CD14-positive monocyte (primary cell): ENCODE data around the gene C4orf51. TPM values are rescaled to one million over a fixed set of nuclear protein-coding genes. Genes with fewer than 3 reads are reported as not detected.
A peak's percentile ranks its signal among the peaks of the same experiment; 100 is the strongest.

Source experiments
- DNase-seq, 3 donors: peaks; one replicate each; pipeline ENCODE4 v3.0.0-alpha.2; 2011 to 2022
- H2AFZ ChIP-seq: 2 replicates; pipeline ENCODE4 v1.6.0; 2012; ENCODE audit warnings: mild to moderate bottlenecking, low read depth, low read length, inconsistent platforms; ENCODE audit not compliant: insufficient read depth, poor library complexity, severe bottlenecking
- H3K27ac ChIP-seq, 2 donors: 1 replicate in 1 of 2; 2 replicates in 1 of 2; pipeline ENCODE4 v1.5.1; 2012 to 2013; ENCODE audit warnings: low read length in 2 of 2, control low read depth in 1 of 2, inconsistent platforms in 1 of 2, low read depth in 1 of 2, mild to moderate bottlenecking in 1 of 2
- H3K27me3 ChIP-seq, 2 donors: one replicate each; pipeline versions ENCODE4 v1.6.0 to v1.6.1; 2011 to 2013; ENCODE audit warnings: low read length in 2 of 2; ENCODE audit not compliant: control insufficient read depth in 2 of 2, insufficient read depth in 2 of 2
- H3K36me3 ChIP-seq, 2 donors: replicated peaks in 1 of 2; 1 replicate in 1 of 2; 2 replicates in 1 of 2; pipeline versions ENCODE4 v1.5.1 to v1.6.1; 2012 to 2013; ENCODE audit warnings: low read length in 2 of 2, control low read depth in 1 of 2, inconsistent platforms in 1 of 2, mild to moderate bottlenecking in 1 of 2; ENCODE audit not compliant: insufficient read depth in 2 of 2, control insufficient read depth in 1 of 2
- H3K4me1 ChIP-seq, 2 donors: 1 replicate in 1 of 2; 2 replicates in 1 of 2; pipeline versions ENCODE4 v1.5.1 to v1.6.1; 2012 to 2013; ENCODE audit warnings: low read length in 2 of 2, control low read depth in 1 of 2, inconsistent platforms in 1 of 2, mild to moderate bottlenecking in 1 of 2, moderate library complexity in 1 of 2; ENCODE audit not compliant: insufficient read depth in 2 of 2, control insufficient read depth in 1 of 2
- H3K4me2 ChIP-seq: replicated peaks from 2 replicates; pipeline ENCODE3; 2012; ENCODE audit warnings: low read length, moderate library complexity, mild to moderate bottlenecking; ENCODE audit not compliant: poor library complexity, severe bottlenecking; ENCODE audit errors: extremely low read depth
- H3K4me3 ChIP-seq, 3 experiments: fragments of 200-600 bp in 1 of 3; sonication (generic) in 1 of 3; replicated peaks in 1 of 3; 1 replicate in 2 of 3; 2 replicates in 1 of 3; pipeline ENCODE4 v1.5.1; 2011 to 2013; ENCODE audit warnings: low read length in 3 of 3, mild to moderate bottlenecking in 3 of 3, control low read depth in 2 of 3, low read depth in 2 of 3, inconsistent platforms in 1 of 3, moderate library complexity in 1 of 3
- H3K79me2 ChIP-seq: 2 replicates; pipeline ENCODE4 v1.6.0; 2012; ENCODE audit warnings: mild to moderate bottlenecking, control low read depth, inconsistent platforms, low read length, moderate library complexity; ENCODE audit not compliant: insufficient read depth
- H3K9ac ChIP-seq: 2 replicates; pipeline ENCODE4 v1.6.0; 2017; ENCODE audit warnings: low read length, mild to moderate bottlenecking; ENCODE audit not compliant: insufficient read depth, poor library complexity, severe bottlenecking
- H3K9me3 ChIP-seq, 2 donors: replicated peaks in 1 of 2; 1 replicate in 1 of 2; 2 replicates in 1 of 2; pipeline versions ENCODE4 v1.5.1 to v1.6.1; 2012 to 2013; ENCODE audit warnings: low read length in 2 of 2, control low read depth in 1 of 2; ENCODE audit not compliant: control insufficient read depth in 1 of 2, insufficient read depth in 1 of 2
- H4K20me1 ChIP-seq: 2 replicates; pipeline ENCODE4 v1.6.0; 2012; ENCODE audit warnings: mild to moderate bottlenecking, low read length, control low read depth, moderate library complexity; ENCODE audit not compliant: insufficient read depth
- H3K27ac Mint-ChIP-seq, 7 donors: one replicate each; pipeline ENCODE4 v1.8.0; 2020; ENCODE audit warnings: mild to moderate bottlenecking in 7 of 7, mixed read lengths in 7 of 7, moderate library complexity in 6 of 7, inconsistent platforms in 2 of 7
- H3K27me3 Mint-ChIP-seq, 3 donors: one replicate each; pipeline ENCODE4 v1.8.0; 2021 to 2022; ENCODE audit warnings: low read depth in 3 of 3, mild to moderate bottlenecking in 3 of 3, mixed read lengths in 3 of 3, moderate library complexity in 3 of 3, inconsistent platforms in 1 of 3
- H3K36me3 Mint-ChIP-seq, 2 donors: one replicate each; pipeline ENCODE4 v1.8.0; 2020; ENCODE audit warnings: mixed read lengths in 2 of 2, inconsistent platforms in 1 of 2, mild to moderate bottlenecking in 1 of 2
- H3K4me1 Mint-ChIP-seq: one replicate; pipeline ENCODE4 v1.8.0; 2020; ENCODE audit warnings: mild to moderate bottlenecking, mixed read lengths
- H3K4me3 Mint-ChIP-seq, 2 donors: one replicate each; pipeline ENCODE4 v1.8.0; 2020; ENCODE audit warnings: mild to moderate bottlenecking in 2 of 2, mixed read lengths in 2 of 2, moderate library complexity in 1 of 2
- H3K9me3 Mint-ChIP-seq, 7 donors: one replicate each; pipeline ENCODE4 v1.8.0; 2020 to 2022; ENCODE audit warnings: mixed read lengths in 7 of 7, mild to moderate bottlenecking in 6 of 7, moderate library complexity in 6 of 7, inconsistent platforms in 2 of 7
- WGBS: methylation state at CpG from one replicate; pipeline ENCODE4 v1.1.5; 2013; ENCODE audit warnings: missing lambda C conversion rate; ENCODE audit not compliant: insufficient coverage; 5-methylcytosine and 5-hydroxymethylcytosine counted together
- intact Hi-C, 2 donors: fragments of 100-400 bp; cut with micrococcal nuclease; formaldehyde crosslinking; loops; one replicate each; pipeline versions ENCODE4 v1.15.0 to v1.15.1; 2023
- polyA plus RNA-seq, 3 donors: library from polyadenylated mRNA; depleted of rRNA in 1 of 3; unstranded in 2 of 3; stranded (reverse) in 1 of 3; fragments of 300-500 nt in 2 of 3; fragments of >200 nt in 1 of 3; fragmentation: Illumina TruSeq in 2 of 3; gene quantifications; 1 replicate in 2 of 3; 2 replicates in 1 of 3; pipeline ENCODE4 v1.2.3, GENCODE V29; 2012 to 2021
- TF ChIP-seq, protein P1 (sequence below): fragments of 200-600 bp; IDR thresholded peaks from one replicate; pipeline ENCODE4 v1.8.0; 2022; ENCODE audit warnings: antibody characterized with exemption, mild to moderate bottlenecking

Gene C4orf51
- polyA plus RNA-seq, 3 donors, result not detected

DNA sequence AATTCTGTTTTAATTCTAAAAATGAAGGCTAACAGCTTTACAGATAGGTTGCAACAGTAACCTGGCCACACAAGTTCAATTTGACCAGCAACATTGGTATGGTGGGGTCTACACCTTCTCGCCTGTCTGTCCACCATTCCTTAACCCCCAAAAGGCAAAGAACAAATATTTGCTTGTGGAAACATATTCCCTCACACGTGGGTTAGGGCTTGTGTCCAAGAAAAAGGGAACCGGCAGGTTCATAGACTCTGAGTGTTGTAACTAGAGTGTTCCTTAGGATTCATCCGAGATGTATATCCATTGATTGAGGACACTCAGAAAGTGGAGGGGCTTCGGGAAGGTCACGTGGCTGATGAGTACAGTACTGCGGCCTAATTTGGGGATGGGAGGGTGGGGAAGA lies 54.1 kb downstream of the C4orf51 start:
- DNase-seq, result no peak
- Histone ChIP-seq H3K9me3 (no peaks in the 10 kb centered on the region), H3K79me2 (no peaks in the 10 kb centered on the region), H4K20me1 (no peaks in the 10 kb centered on the region), H3K9ac (no peak overlapping the region), H3K27me3 (peaks cover 0 to 3% of the 10 kb centered on the region in 2 donors), H2AFZ (peak overlapping the region; percentile 93), H3K27ac (no peak overlapping the region), H3K36me3 (no peaks in the 10 kb centered on the region), H3K4me2 (no peak overlapping the region), H3K4me3 (no peak overlapping the region), H3K4me1 (peaks cover 0 to 11% of the 10 kb centered on the region in 2 donors)
- peaks cover 13% of the 10 kb centered on the region for H3K4me1 Mint-ChIP-seq
- 81% methylated on average over 2 of the region's 7 CpGs for WGBS
- no peak overlapping the region for H3K27ac Mint-ChIP-seq
- H3K9me3 Mint-ChIP-seq, result no peaks in the 10 kb centered on the region
- H3K4me3 Mint-ChIP-seq, result no peak overlapping the region
- H3K36me3 Mint-ChIP-seq, result no peaks in the 10 kb centered on the region
- TF ChIP-seq, protein P1, sequence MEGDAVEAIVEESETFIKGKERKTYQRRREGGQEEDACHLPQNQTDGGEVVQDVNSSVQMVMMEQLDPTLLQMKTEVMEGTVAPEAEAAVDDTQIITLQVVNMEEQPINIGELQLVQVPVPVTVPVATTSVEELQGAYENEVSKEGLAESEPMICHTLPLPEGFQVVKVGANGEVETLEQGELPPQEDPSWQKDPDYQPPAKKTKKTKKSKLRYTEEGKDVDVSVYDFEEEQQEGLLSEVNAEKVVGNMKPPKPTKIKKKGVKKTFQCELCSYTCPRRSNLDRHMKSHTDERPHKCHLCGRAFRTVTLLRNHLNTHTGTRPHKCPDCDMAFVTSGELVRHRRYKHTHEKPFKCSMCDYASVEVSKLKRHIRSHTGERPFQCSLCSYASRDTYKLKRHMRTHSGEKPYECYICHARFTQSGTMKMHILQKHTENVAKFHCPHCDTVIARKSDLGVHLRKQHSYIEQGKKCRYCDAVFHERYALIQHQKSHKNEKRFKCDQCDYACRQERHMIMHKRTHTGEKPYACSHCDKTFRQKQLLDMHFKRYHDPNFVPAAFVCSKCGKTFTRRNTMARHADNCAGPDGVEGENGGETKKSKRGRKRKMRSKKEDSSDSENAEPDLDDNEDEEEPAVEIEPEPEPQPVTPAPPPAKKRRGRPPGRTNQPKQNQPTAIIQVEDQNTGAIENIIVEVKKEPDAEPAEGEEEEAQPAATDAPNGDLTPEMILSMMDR, result no peak
- intact Hi-C loops, result no loop called here
- H3K27me3 Mint-ChIP-seq, result peaks cover 6 to 11% (median 11%) of the 10 kb centered on the region in 3 donors

DNA sequence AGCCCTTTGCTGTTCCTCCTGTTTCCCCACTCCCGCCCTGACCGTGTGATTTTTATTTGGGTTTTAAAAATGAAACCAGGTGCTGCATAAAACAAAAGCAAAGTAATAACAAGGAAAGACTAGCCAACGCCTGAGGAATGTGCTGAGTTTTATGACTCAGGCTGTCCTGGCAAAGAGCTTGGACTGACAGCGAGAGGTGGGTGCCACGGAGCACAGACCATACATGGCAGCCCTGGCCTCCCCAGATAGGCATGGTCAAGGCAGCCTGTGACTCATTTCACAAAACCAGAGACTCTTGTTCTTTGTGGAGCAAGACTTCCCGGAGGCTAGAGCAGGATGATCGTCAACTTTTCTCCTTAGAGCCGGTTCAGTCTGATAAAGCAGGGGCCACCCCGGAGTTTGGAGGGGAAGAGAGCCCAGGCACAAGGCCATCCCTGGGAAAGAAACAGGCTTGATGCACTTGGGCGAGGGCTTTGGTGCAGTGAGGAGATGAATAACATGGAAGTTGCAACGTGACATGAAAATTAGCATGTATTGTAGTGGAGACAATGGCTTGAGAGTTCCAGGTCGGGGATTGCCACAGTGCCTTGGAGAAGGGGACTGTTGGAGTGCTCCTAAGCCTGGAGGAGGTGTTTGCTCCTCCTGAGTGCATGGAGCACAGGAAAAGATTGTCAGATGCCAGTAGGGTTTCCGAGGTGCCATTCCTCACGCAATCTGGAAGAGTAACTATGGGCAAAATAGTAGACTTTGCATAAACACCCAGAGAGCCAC lies 54.8 kb downstream of the C4orf51 start:
- Histone ChIP-seq H2AFZ (no peak overlapping the region), H3K9me3 (no peaks in the 10 kb centered on the region), H3K4me3 (no peak overlapping the region), H3K4me1 (peaks cover 0 to 11% of the 10 kb centered on the region in 2 donors), H3K4me2 (no peak overlapping the region), H4K20me1 (no peaks in the 10 kb centered on the region), H3K79me2 (no peaks in the 10 kb centered on the region), H3K36me3 (no peaks in the 10 kb centered on the region), H3K27ac (no peak overlapping the region), H3K27me3 (peaks cover 0 to 3% of the 10 kb centered on the region in 2 donors), H3K9ac (no peak overlapping the region)
- H3K36me3 Mint-ChIP-seq, result no peaks in the 10 kb centered on the region
- H3K9me3 Mint-ChIP-seq, result no peaks in the 10 kb centered on the region
- WGBS, result 89% methylated on average over 11 of the region's 14 CpGs
- H3K27me3 Mint-ChIP-seq, result peaks cover 2 to 11% (median 6%) of the 10 kb centered on the region in 3 donors
- no peak for DNase-seq
- TF ChIP-seq, protein P1, result no peak
- intact Hi-C loops, result no loop called here
- H3K27ac Mint-ChIP-seq, result peak overlapping the region in 2 of 7 donors; percentile 37 to 47
- peaks cover 13% of the 10 kb centered on the region for H3K4me1 Mint-ChIP-seq
- H3K4me3 Mint-ChIP-seq, result no peak overlapping the region
